GM23248 (cell line): ENCODE measurements around the gene PTAFR. TPM values are rescaled to one million over a fixed set of nuclear protein-coding genes. Genes with fewer than 3 reads are reported as not detected.

ENCODE experiments used
- DNase-seq: peaks from one replicate; pipeline ENCODE4 v3.0.0-alpha.2; 2015
- H2AFZ ChIP-seq: fragments of 200-600 bp; sonication (generic); 2 replicates; pipeline ENCODE4 v1.6.1; 2016; ENCODE audit warnings: antibody characterized with exemption
- H3F3A ChIP-seq: fragments of 200-600 bp; sonication (generic); 2 replicates; pipeline ENCODE4 v1.6.1; 2016; ENCODE audit warnings: mild to moderate bottlenecking, antibody characterized with exemption, mixed run types; ENCODE audit not compliant: insufficient read depth
- H3K27ac ChIP-seq: fragments of 200-600 bp; sonication (generic); 2 replicates; pipeline ENCODE4 v1.5.1; 2016; ENCODE audit warnings: mild to moderate bottlenecking
- H3K27me3 ChIP-seq: fragments of 200-600 bp; sonication (generic); replicated peaks from 2 replicates; pipeline ENCODE4 v1.6.1; 2016; ENCODE audit warnings: mild to moderate bottlenecking; ENCODE audit not compliant: insufficient read depth
- H3K36me3 ChIP-seq: fragments of 200-600 bp; sonication (generic); 2 replicates; pipeline ENCODE4 v1.6.1; 2016; ENCODE audit warnings: low read depth, mild to moderate bottlenecking
- H3K4me1 ChIP-seq: fragments of 200-600 bp; sonication (generic); 2 replicates; pipeline ENCODE4 v1.6.1; 2016; ENCODE audit warnings: mild to moderate bottlenecking; ENCODE audit not compliant: insufficient read depth
- H3K4me2 ChIP-seq: fragments of 200-600 bp; sonication (generic); one replicate; pipeline ENCODE4 v1.6.1; 2016; ENCODE audit warnings: mild to moderate bottlenecking; ENCODE audit not compliant: unreplicated experiment
- H3K4me3 ChIP-seq: fragments of 200-600 bp; sonication (generic); 2 replicates; pipeline ENCODE4 v1.5.1; 2016; ENCODE audit warnings: mild to moderate bottlenecking
- H3K79me2 ChIP-seq: fragments of 200-600 bp; sonication (generic); 2 replicates; pipeline ENCODE4 v1.6.1; 2016; ENCODE audit warnings: mild to moderate bottlenecking; ENCODE audit not compliant: insufficient read depth
- H3K9ac ChIP-seq: fragments of 200-600 bp; sonication (generic); 2 replicates; pipeline ENCODE4 v1.6.1; 2016; ENCODE audit warnings: mild to moderate bottlenecking
- H3K9me2 ChIP-seq: fragments of 200-600 bp; sonication (generic); 2 replicates; pipeline ENCODE4 v1.6.1; 2016; ENCODE audit warnings: mixed run types, mild to moderate bottlenecking, moderate library complexity; ENCODE audit not compliant: insufficient read depth
- H3K9me3 ChIP-seq: fragments of 200-600 bp; sonication (generic); one replicate; pipeline ENCODE4 v1.6.1; 2017; ENCODE audit warnings: low read depth
- H4K20me1 ChIP-seq: fragments of 200-600 bp; sonication (generic); 2 replicates; pipeline ENCODE4 v1.6.0; 2016; ENCODE audit not compliant: insufficient read depth
- EZH2 ChIP-seq: fragments of 200-600 bp; sonication (generic); IDR thresholded peaks from 2 replicates; pipeline ENCODE4 v1.6.1; 2018; ENCODE audit warnings: antibody characterized with exemption, mild to moderate bottlenecking; ENCODE audit not compliant: insufficient read depth, poor library complexity, severe bottlenecking
- EZH2phosphoT487 ChIP-seq: fragments of 200-600 bp; sonication (generic); IDR thresholded peaks from 2 replicates; pipeline ENCODE4 v1.6.1; 2018; ENCODE audit warnings: antibody characterized with exemption, moderate library complexity, mild to moderate bottlenecking, low read depth; ENCODE audit not compliant: insufficient read depth
- WGBS, 2 experiments: methylation state at CpG; one replicate each; pipeline ENCODE4 v1.1.6; 2015 to 2017; ENCODE audit warnings: low lambda C conversion rate in 2 of 2, low coverage in 1 of 2; ENCODE audit errors: missing lambda C conversion rate in 2 of 2; 5-methylcytosine and 5-hydroxymethylcytosine counted together
- in situ Hi-C: fragments of 300-500 bp; cut with MboI; formaldehyde crosslinking; loops from 2 replicates; pipeline ENCODE4 v1.15.0; 2020
- polyA plus RNA-seq: library from polyadenylated mRNA; unstranded; fragments of >200 nt; fragmentation: Nextera tagmentation; extraction: Ambion mirVana; gene quantifications from 2 replicates; pipeline ENCODE4 v1.2.1, GENCODE V29; 2016
- total RNA-seq: library from RNA; depleted of rRNA; stranded (reverse); fragments of >200 nt; shearing (Covaris generic); gene quantifications from 2 replicates; pipeline ENCODE4 v1.2.3, GENCODE V29; 2014

The PTAFR gene
- total and polyA plus RNA-seq, 2 experiments from 2014 or later = not detected

DNA sequence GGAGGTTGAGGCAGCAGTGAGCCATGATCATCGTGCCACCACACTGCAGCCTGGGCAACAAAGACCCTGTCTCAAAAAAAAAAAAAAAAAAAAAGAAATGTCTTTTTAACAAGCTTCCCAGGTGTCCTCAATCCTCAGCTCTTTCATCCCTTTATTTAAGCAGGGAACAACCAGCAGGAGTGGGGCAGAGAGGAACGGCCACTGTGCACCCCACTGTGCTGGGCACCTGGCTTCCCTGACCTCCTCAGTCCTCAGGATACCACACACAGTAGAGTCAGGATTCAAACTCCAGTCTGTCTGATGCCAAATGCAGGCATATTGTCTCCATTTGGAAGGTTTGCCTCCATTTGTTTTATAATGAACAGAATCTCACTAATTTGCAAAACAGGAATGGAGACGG, 19.8 kb upstream of the PTAFR start:
- H3K36me3 ChIP-seq = peaks cover 22% of the 10 kb centered on the region
- no peaks in the 10 kb centered on the region for H4K20me1 ChIP-seq
- H3K9me3 ChIP-seq = no peaks in the 10 kb centered on the region
- TF ChIP-seq EZH2 (no peak), EZH2phosphoT487 (no peak)
- 56 to 58% methylated on average over 3 of the region's 3 CpGs for WGBS, 2 experiments
- H2AFZ ChIP-seq = no peak overlapping the region
- H3K79me2 ChIP-seq = no peaks in the 10 kb centered on the region
- no peaks in the 10 kb centered on the region for H3F3A ChIP-seq
- no peak for DNase-seq
- in situ Hi-C loops = no loop called here
- no peaks in the 10 kb centered on the region for H3K4me1 ChIP-seq
- H3K4me2 ChIP-seq = no peak overlapping the region
- H3K9me2 ChIP-seq = no peaks in the 10 kb centered on the region
- H3K27me3 ChIP-seq = no peaks in the 10 kb centered on the region
- H3K4me3 ChIP-seq = no peak overlapping the region
- no peak overlapping the region for H3K9ac ChIP-seq
- H3K27ac ChIP-seq = no peak overlapping the region

DNA sequence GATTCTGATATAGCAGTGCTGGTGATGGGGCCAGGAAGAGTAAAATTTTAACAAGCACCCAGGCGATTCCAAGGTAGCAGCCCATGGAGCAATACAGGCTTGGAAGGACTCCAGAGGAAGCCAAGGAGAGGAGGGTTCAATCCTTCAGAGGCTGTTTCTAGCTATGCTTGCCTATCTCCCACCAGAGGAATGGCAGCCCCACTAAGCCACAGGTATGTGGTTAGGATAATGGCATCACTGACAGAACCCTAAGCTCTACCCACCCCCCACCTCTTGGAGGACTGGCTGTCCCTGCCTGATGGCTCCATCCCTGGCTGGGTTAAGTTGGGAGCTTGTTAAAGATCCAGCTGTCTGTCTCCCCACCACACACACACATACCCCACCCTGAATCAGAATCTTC, 19.3 kb upstream of the PTAFR start:
- H3K4me1 ChIP-seq = no peaks in the 10 kb centered on the region
- no peak for DNase-seq
- no peaks in the 10 kb centered on the region for H3F3A ChIP-seq

DNA sequence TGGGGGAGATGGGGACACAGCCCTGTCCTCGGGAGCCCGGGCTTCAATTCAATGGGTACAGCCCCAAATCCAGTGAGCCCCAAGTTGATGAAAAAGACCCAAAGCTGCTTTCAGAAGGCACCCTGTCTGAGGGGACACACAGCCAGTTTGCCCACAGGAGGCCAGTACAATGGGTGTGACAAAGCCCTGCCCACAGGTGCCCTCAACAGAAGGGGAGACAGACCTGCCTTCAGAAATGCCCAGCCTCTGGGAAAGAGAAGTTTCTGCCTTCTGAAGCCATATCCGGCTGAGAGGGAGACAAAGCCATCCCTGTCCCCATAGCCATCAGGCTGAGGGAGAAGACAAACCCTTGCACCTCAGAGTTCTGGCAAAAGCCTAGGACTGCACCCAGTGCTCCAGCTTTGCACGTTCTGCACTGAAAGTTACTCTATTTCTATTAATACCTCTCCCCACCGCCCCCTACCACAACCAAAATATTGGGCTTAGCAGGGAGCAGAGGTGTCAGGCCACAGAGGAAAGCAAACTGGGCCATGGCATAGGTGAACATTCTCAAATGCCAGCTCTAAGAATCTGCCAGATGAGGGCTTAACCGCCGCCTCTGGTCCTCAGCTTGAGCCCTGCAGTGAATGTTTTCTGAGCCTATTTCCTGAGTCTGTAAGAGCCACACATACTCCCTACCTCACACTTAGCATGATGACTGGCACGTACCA, 18.0 kb upstream of the PTAFR start:
- 75 to 79% methylated on average over 6 to 8 of the region's 8 CpGs for WGBS, 2 experiments
- Histone ChIP-seq H3K79me2 (no peaks in the 10 kb centered on the region), H3F3A (no peaks in the 10 kb centered on the region), H3K4me3 (no peak overlapping the region), H3K9me3 (no peaks in the 10 kb centered on the region), H3K27ac (no peak overlapping the region), H3K4me2 (no peak overlapping the region), H4K20me1 (no peaks in the 10 kb centered on the region), H3K27me3 (no peaks in the 10 kb centered on the region), H3K9me2 (no peaks in the 10 kb centered on the region), H3K4me1 (0 out of 2 replicates have a peak, but pooled peaks cover 3% of the 10 kb centered on the region), H2AFZ (no peak overlapping the region), H3K36me3 (peaks cover 7% of the 10 kb centered on the region; the same call in 1 of the 2 replicates), H3K9ac (no peak overlapping the region)
- TF ChIP-seq EZH2 (no peak), EZH2phosphoT487 (no peak)
- no peak for DNase-seq
- in situ Hi-C loops = no loop called here

More for the DNA sequence above, 19.3 kb upstream of the PTAFR start:
- Histone ChIP-seq H3K4me2 (no peak overlapping the region), H3K9me2 (no peaks in the 10 kb centered on the region), H3K9ac (no peak overlapping the region), H2AFZ (no peak overlapping the region), H3K27me3 (no peaks in the 10 kb centered on the region), H3K9me3 (no peaks in the 10 kb centered on the region), H3K4me3 (no peak overlapping the region), H3K27ac (no peak overlapping the region), H3K79me2 (no peaks in the 10 kb centered on the region), H4K20me1 (no peaks in the 10 kb centered on the region), H3K36me3 (peaks cover 18% of the 10 kb centered on the region)
- TF ChIP-seq EZH2phosphoT487 (no peak), EZH2 (no peak)
- in situ Hi-C loops = no loop called here
- WGBS, 2 experiments = 92 to 95% methylated on average over 1 of the region's 1 CpG

DNA sequence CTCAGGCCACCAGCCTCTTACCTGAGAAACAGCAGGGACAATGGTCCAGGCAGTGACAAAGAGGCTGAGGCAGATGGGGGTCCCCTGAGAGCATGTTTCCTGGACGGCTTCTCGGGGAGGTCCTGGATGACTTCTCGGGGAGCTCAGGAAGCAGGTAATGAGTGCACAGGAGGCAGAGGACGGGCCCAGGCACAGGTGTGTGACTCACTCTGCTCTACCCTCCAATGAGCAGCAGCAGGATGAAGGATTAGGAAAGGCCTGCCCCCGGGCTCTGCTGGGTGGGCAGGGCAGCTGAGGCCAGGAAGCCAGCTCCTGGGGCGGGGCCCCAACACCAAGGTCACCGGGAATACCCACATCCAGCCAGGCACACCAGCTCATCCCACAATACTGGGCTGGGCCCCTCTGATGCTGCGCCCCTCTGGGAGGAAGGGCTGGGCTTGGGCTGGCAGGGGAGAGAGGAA, 17.2 kb upstream of the PTAFR start:
- no peak overlapping the region for H3K9ac ChIP-seq
- no peak for DNase-seq
- 81% methylated on average over 8 of the region's 8 CpGs for WGBS, 2 experiments

More for the DNA sequence above, 17.2 kb upstream of the PTAFR start:
- no peak for TF ChIP-seq EZH2
- TF ChIP-seq EZH2phosphoT487 = no peak
- Histone ChIP-seq H3K79me2 (no peaks in the 10 kb centered on the region), H3K4me1 (0 out of 2 replicates have a peak, but pooled peaks cover 3% of the 10 kb centered on the region), H3K27me3 (no peaks in the 10 kb centered on the region), H3K4me2 (no peak overlapping the region), H3K4me3 (no peak overlapping the region), H3K36me3 (no peaks in the 10 kb centered on the region), H3K9me3 (no peaks in the 10 kb centered on the region), H3K27ac (no peak overlapping the region), H3F3A (no peaks in the 10 kb centered on the region), H4K20me1 (no peaks in the 10 kb centered on the region), H3K9me2 (no peaks in the 10 kb centered on the region), H2AFZ (no peak overlapping the region)
- in situ Hi-C loops = no loop called here
